Motor neuron (in vitro differentiated cells): ENCODE data around the gene CBL. TPM values are rescaled to one million over a fixed set of nuclear protein-coding genes. Genes with fewer than 3 reads are reported as not detected.

Experiments used
- ATAC-seq, 8 experiments: fragments of 200-7000 bp; cut with Tn5 transposase; replicated peaks in 6 of 8; 2 replicates each; pipeline ENCODE4 v1.8.0; 2021; ENCODE audit warnings: mild to moderate bottlenecking in 8 of 8, moderate library complexity in 8 of 8
- H3K27ac ChIP-seq, 2 donors: fragments of 250-450 bp; sonication (Bioruptor Pico); 2 replicates each; pipeline ENCODE4 v1.9.0; 2021; ENCODE audit warnings: antibody characterized with exemption in 2 of 2, mild to moderate bottlenecking in 2 of 2, moderate library complexity in 1 of 2
- H3K4me1 ChIP-seq, 2 donors: fragments of 250-450 bp; sonication (Bioruptor Pico); replicated peaks in 1 of 2; 2 replicates each; pipeline ENCODE4 v1.6.1; 2021; ENCODE audit warnings: antibody characterized with exemption in 2 of 2, mild to moderate bottlenecking in 2 of 2, moderate library complexity in 1 of 2
- H3K4me3 ChIP-seq, 5 donors: fragments of 250-450 bp; sonication (Bioruptor Pico); 2 replicates each; pipeline ENCODE4 v1.9.0; 2021; ENCODE audit warnings: antibody characterized with exemption in 5 of 5, mild to moderate bottlenecking in 5 of 5, moderate library complexity in 4 of 5
- WGBS, 10 experiments: fragments of 450-650 bp; shearing (Covaris generic); methylation state at CpG; one replicate each; pipeline ENCODE4 v1.0.0; 2022; 5-methylcytosine and 5-hydroxymethylcytosine counted together
- in situ Hi-C, 9 experiments: fragments of 400-800 bp; cut with MboI; loops; one replicate each; pipeline ENCODE4 v1.15.0; 2021; ENCODE audit warnings: low sequenced_read_pairs in 9 of 9, low pct_unique_long_range_greater_than_20kb in 2 of 9; ENCODE audit not compliant: unreplicated experiment in 9 of 9
- total RNA-seq, 8 experiments: library from RNA; unstranded; fragments of 300-600 nt; gene quantifications; 2 replicates each; pipeline versions ENCODE4 v1.2.3 to v1.2.4, GENCODE V29; 2022

The CBL gene
- total RNA-seq, 8 experiments from 2014 or later, result 5.1 to 19.3 (median 13.9) TPM

GRCh38 chr11:119316016-119316728 lies 110.0 kb downstream of the CBL start:
- Histone ChIP-seq H3K27ac (no peak overlapping the region), H3K4me3 (peak overlapping the region; percentile 32 to 81 (median 38)), H3K4me1 (peaks cover 46 to 52% of the 10 kb centered on the region in 2 donors)
- 0 to 3% (median 0%) methylated on average over 1 to 5 of the region's 46 CpGs; no CpG with 5 or more reads in 5 of the 10 experiments for WGBS, 10 experiments
- in situ Hi-C loops, result no loop called here
- ATAC-seq, result peak in 6 of 8 experiments; percentile 0 to 31 (median 7)

DNA sequence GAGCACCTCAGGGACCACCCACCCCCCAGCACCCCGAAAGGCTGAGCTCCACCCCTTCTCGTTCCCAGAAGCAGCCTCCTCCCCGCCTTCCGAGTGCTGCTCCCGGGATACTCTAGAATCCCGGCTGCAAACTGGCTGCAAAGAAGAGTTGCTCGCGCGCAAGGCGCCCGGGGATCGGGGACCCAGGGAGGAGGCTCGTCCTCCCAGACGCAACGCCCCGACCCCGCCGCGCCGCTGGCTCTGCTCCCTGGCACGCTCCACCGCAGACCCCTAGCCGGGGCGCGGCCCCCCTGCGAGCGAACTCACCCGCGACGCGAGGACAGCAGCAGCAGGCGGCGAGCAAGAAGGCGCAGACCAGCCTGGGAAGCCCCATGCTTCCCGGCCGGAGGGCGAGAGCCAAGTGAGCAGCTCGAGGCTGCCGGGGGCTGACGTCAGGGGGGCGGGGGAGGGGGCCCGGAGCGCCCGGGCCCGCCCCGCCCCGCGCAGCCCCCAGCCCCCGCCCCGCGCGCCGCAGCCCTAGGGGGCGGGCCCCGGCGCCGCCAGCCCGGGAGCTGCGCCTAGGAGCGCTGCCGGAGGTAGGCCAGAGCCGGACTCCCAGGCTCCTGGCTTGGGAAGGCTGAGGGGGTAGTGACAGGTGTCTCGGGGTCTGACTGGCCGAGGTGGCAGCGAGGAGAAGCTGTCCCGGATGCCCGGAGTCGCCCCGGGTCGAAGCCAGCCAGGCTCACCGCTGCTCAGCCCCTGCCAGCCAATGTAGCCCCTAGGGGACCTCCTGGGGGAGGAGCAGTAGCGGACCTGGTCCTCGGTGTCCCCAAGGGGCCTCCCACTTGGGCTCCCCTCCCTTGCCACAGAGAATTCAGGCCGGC lies 110.8 kb downstream of the CBL start, which contains the start of gene MCAM:
Gene MCAM, minus strand, starts transcription at position 402 of the 863 bp plus-strand sequence. Its CDS starts 29 bp downstream, at position 373.
- ATAC-seq, result peak; percentile 4 to 77 (median 67)
- H3K4me3 ChIP-seq, result peak within 1 kb of the TSS; percentile 32 to 81 (median 38)
- in situ Hi-C loops, result no loop called here
- WGBS, 10 experiments, result 0 to 60% (median 6%) methylated on average over 1 to 10 of the region's 74 CpGs; no CpG with 5 or more reads in 7 of the 10 experiments
- no peak within 1 kb of the TSS for H3K27ac ChIP-seq
- peaks cover 50 to 55% of the 10 kb centered on the region in 2 donors for H3K4me1 ChIP-seq

DNA sequence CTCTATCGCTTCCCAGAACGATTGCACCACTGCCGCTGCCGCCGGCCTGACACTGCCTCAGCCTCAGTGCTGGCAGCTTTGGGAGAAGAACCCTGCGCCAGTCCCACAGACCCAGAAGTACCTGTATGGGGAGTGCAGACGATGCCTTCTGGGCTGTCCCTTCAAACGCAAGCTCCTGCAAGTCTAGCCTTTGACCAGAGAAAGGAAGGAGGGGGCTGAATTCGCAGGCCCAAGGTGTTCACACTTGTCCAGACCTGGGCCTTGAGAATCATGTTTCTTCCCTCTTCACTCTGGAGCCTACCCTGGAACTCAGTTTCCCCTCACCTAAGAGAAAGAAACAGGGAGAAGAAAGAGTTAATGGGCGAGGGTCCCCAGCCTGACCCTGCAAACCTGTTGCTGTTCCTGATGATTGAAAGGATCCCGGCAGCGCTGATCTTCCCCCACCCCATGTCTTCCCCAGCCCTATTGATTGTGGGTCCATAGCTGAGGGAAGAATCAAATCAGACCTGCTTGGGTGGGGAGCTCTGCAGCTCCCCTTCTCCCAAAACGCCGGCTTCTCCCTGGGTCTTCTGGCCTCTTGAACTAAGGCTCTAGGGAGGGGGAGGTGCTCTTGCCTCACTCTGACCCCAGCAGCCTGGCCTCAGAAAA lies 111.6 kb downstream of the CBL start:
- 23 to 100% (median 65%) methylated on average over 1 to 8 of the region's 14 CpGs; no CpG with 5 or more reads in 2 of the 10 experiments for WGBS, 10 experiments
- in situ Hi-C loops, result no loop called here
- Histone ChIP-seq H3K27ac (no peak overlapping the region), H3K4me1 (peaks cover 50 to 55% of the 10 kb centered on the region in 2 donors), H3K4me3 (peak overlapping the region in 2 of 5 donors; percentile 53 to 81)
- no peak for ATAC-seq

GRCh38 chr11:119318240-119319135 lies 112.3 kb downstream of the CBL start:
- no peak overlapping the region for H3K4me3 ChIP-seq
- WGBS, 10 experiments, result 27 to 80% (median 63%) methylated on average over 2 to 15 of the region's 22 CpGs; no CpG with 5 or more reads in 2 of the 10 experiments
- no peak overlapping the region for H3K27ac ChIP-seq
- in situ Hi-C loops, result no loop called here
- no peak for ATAC-seq
- H3K4me1 ChIP-seq, result peaks cover 50 to 55% of the 10 kb centered on the region in 2 donors

DNA sequence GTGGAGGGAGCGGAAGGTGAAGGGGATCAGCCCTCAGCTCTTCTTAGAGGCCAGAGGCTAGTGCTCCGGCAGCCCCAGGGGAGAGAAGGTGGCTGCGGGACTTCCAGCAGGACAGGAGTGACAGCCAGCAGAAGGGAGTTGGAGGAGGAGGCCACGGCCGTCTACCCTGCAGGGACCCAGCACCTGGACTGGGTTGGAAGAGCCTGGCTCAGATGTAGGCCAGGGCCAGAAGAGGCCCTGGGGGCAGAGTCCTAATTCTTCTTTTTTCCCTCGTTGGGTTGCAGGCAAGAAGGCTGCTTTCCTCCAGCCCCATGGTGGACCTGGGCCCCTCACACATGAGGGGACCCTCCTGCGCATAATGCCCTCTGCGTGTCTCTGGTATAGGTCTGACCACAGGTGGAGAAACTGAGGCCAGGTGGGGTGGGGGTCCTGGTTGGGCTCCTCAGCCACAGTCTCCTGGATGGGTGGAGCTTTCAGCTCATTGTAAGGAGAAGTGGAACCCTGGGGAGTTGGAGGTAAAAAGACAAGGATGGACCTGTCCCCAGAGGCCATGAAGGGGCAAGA lies 113.1 kb downstream of the CBL start:
- in situ Hi-C loops, result no loop called here
- Histone ChIP-seq H3K4me1 (peaks cover 53 to 60% of the 10 kb centered on the region in 2 donors), H3K4me3 (no peak overlapping the region), H3K27ac (no peak overlapping the region)
- no peak for ATAC-seq
- WGBS, 10 experiments, result 60 to 100% (median 95%) methylated on average over 1 to 2 of the region's 8 CpGs; no CpG with 5 or more reads in 6 of the 10 experiments

- Histone ChIP-seq H3K4me1 (peaks cover 53 to 60% of the 10 kb centered on the region in 2 donors), H3K4me3 (no peak overlapping the region), H3K27ac (no peak overlapping the region)
- in situ Hi-C loops, result no loop called here
- ATAC-seq, result no peak
- WGBS, 10 experiments, result 43 to 67% (median 61%) methylated on average over 1 to 3 of the region's 11 CpGs; no CpG with 5 or more reads in 7 of the 10 experiments
Measured at GRCh38 chr11:119319700-119320239, 113.6 kb downstream of the CBL start.

GRCh38 chr11:119320240-119320775 lies 114.2 kb downstream of the CBL start:
- ATAC-seq, result peak in 4 of 8 experiments; percentile 3 to 20 (median 10)
- Histone ChIP-seq H3K27ac (peak overlapping the region; percentile 1 to 23), H3K4me1 (peaks cover 49 to 57% of the 10 kb centered on the region in 2 donors), H3K4me3 (peak overlapping the region in 3 of 5 donors; percentile 1 to 18 (median 18))
- in situ Hi-C loops, result no loop called here
- WGBS, 10 experiments, result 10 to 80% methylated on average over 1 to 2 of the region's 17 CpGs; no CpG with 5 or more reads in 8 of the 10 experiments

- no CpG with 5 or more reads among the region's 60 CpGs for WGBS, 10 experiments
- in situ Hi-C loops, result no loop called here
- ATAC-seq, result peak in 7 of 8 experiments; percentile 14 to 80 (median 44)
- Histone ChIP-seq H3K4me1 (peaks cover 43 to 51% of the 10 kb centered on the region in 2 donors), H3K27ac (peak overlapping the region; percentile 23 to 55), H3K4me3 (peak overlapping the region in 4 of 5 donors; percentile 1 to 18 (median 14))
Measured at GRCh38 chr11:119320776-119321524, 114.8 kb downstream of the CBL start.

DNA sequence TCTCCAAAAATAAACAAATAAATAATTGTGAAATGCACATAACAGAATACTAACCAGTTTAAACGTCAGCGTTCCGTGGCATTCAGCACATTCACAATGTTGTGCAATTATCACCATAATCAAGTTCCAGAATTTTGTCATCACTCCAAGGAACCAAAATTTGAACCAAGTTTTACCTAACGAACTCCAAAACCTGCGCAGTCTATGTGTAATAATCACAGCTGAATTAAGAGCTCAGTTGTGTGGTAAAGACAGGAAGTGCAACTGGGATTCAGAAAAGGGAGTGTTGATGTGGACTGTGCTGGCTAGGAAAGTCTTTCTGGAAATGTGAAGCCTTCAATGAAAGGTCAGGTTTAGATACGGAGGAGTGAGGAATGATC lies 116.2 kb downstream of the CBL start:
- ATAC-seq, result no peak
- WGBS, 10 experiments, result 30 to 100% (median 96%) methylated on average over 1 to 6 of the region's 6 CpGs; no CpG with 5 or more reads in 1 of the 10 experiments
- Histone ChIP-seq H3K4me1 (peaks cover 39 to 46% of the 10 kb centered on the region in 2 donors), H3K27ac (no peak overlapping the region), H3K4me3 (no peak overlapping the region)
- in situ Hi-C loops, result no loop called here

GRCh38 chr11:119322921-119323531 lies 116.9 kb downstream of the CBL start:
- ATAC-seq, result no peak
- H3K27ac ChIP-seq, result no peak overlapping the region
- in situ Hi-C loops, result no loop called here
- no peak overlapping the region for H3K4me3 ChIP-seq
- H3K4me1 ChIP-seq, result peaks cover 33 to 40% of the 10 kb centered on the region in 2 donors
- 30 to 100% (median 90%) methylated on average over 1 to 15 of the region's 20 CpGs; no CpG with 5 or more reads in 2 of the 10 experiments for WGBS, 10 experiments
